Right atrium auricular region (tissue), 2 donors: ENCODE data around the gene RGL1. TPM values are rescaled to one million over a fixed set of nuclear protein-coding genes. Genes with fewer than 3 reads are reported as not detected.

Source experiments
- DNase-seq: peaks from one replicate; pipeline ENCODE4 v3.0.0-alpha.2; 2019; ENCODE audit warnings: low spot score
- H3K27ac ChIP-seq, 2 donors: fragments of 200-600 bp; sonication (generic); 1 replicate in 1 of 2; 2 replicates in 1 of 2; pipeline ENCODE4 v1.5.1; 2016 to 2019
- H3K27me3 ChIP-seq, 2 donors: fragments of 200-600 bp; sonication (generic); one replicate each; pipeline versions ENCODE4 v1.5.1 to v1.6.0; 2017 to 2019
- H3K36me3 ChIP-seq: fragments of 200-600 bp; sonication (generic); one replicate; pipeline ENCODE4 v1.5.1; 2016
- H3K4me1 ChIP-seq, 2 donors: fragments of 200-600 bp; sonication (generic); one replicate each; pipeline versions ENCODE4 v1.5.1 to v1.6.0; 2017 to 2019
- H3K4me3 ChIP-seq, 2 donors: fragments of 200-600 bp; sonication (generic); 1 replicate in 1 of 2; 2 replicates in 1 of 2; pipeline ENCODE4 v1.5.1; 2017 to 2019; ENCODE audit warnings: mild to moderate bottlenecking in 1 of 2, moderate library complexity in 1 of 2
- H3K9me3 ChIP-seq, 2 donors: fragments of 200-600 bp; sonication (generic); one replicate each; pipeline ENCODE4 v1.5.1; 2019
- CTCF ChIP-seq, 2 donors: fragments of 200-600 bp; sonication (generic); IDR thresholded peaks; one replicate each; pipeline ENCODE4 v1.5.1; 2019; ENCODE audit warnings: antibody characterized with exemption in 2 of 2
- total RNA-seq, 2 donors: library from RNA; depleted of rRNA; stranded (reverse); fragments of >200 nt; gene quantifications; one replicate each; pipeline ENCODE4 v1.1.0, GENCODE V29; 2016

Gene RGL1
- total RNA-seq, 2 donors from 2014 or later, result 14.9 to 22.7 TPM

GRCh38 chr1:183859831-183860230 is 54.9 kb downstream of the RGL1 start:
- H3K27me3 ChIP-seq, result no peaks in the 10 kb centered on the region
- no peak overlapping the region for H3K27ac ChIP-seq
- H3K4me1 ChIP-seq, result peaks cover 0 to 11% of the 10 kb centered on the region in 2 donors
- H3K9me3 ChIP-seq, result no peaks in the 10 kb centered on the region
- TF ChIP-seq CTCF (IDR thresholded peaks at IDR 0.05), result no peak
- H3K4me3 ChIP-seq, result no peak overlapping the region
- DNase-seq, result no peak
- peaks cover 7% of the 10 kb centered on the region for H3K36me3 ChIP-seq

GRCh38 chr1:183862967-183863366 is 58.0 kb downstream of the RGL1 start:
- no peak for DNase-seq
- no peak overlapping the region for H3K27ac ChIP-seq
- peaks cover 19% of the 10 kb centered on the region for H3K36me3 ChIP-seq
- no peaks in the 10 kb centered on the region for H3K27me3 ChIP-seq
- no peak for TF ChIP-seq CTCF (IDR thresholded peaks at IDR 0.05)
- H3K9me3 ChIP-seq, result no peaks in the 10 kb centered on the region
- H3K4me1 ChIP-seq, result peaks cover 0 to 5% of the 10 kb centered on the region in 2 donors
- H3K4me3 ChIP-seq, result no peak overlapping the region

GRCh38 chr1:183863852-183864251 is 58.9 kb downstream of the RGL1 start:
- no peaks in the 10 kb centered on the region for H3K9me3 ChIP-seq
- no peak overlapping the region for H3K27ac ChIP-seq
- peaks cover 19% of the 10 kb centered on the region for H3K36me3 ChIP-seq
- H3K4me3 ChIP-seq, result no peak overlapping the region
- H3K4me1 ChIP-seq, result no peaks in the 10 kb centered on the region
- DNase-seq, result no peak
- TF ChIP-seq CTCF (IDR thresholded peaks at IDR 0.05), result no peak
- H3K27me3 ChIP-seq, result no peaks in the 10 kb centered on the region

- TF ChIP-seq CTCF (IDR thresholded peaks at IDR 0.05), result no peak
- Histone ChIP-seq H3K4me1 (no peaks in the 10 kb centered on the region), H3K4me3 (no peak overlapping the region), H3K36me3 (peaks cover 19% of the 10 kb centered on the region), H3K27ac (no peak overlapping the region), H3K9me3 (no peaks in the 10 kb centered on the region), H3K27me3 (no peaks in the 10 kb centered on the region)
- no peak for DNase-seq
Observed at GRCh38 chr1:183864611-183865010, 59.7 kb downstream of the RGL1 start.

GRCh38 chr1:183869230-183869629 is 64.3 kb downstream of the RGL1 start:
- Histone ChIP-seq H3K9me3 (no peaks in the 10 kb centered on the region), H3K4me1 (peaks cover 0 to 39% of the 10 kb centered on the region in 2 donors), H3K36me3 (peaks cover 12% of the 10 kb centered on the region), H3K4me3 (no peak overlapping the region), H3K27ac (no peak overlapping the region), H3K27me3 (no peaks in the 10 kb centered on the region)
- no peak for DNase-seq
- no peak for TF ChIP-seq CTCF (IDR thresholded peaks at IDR 0.05)

GRCh38 chr1:183869664-183870063 is 64.7 kb downstream of the RGL1 start:
- Histone ChIP-seq H3K4me1 (peaks cover 0 to 44% of the 10 kb centered on the region in 2 donors), H3K36me3 (peaks cover 12% of the 10 kb centered on the region), H3K4me3 (no peak overlapping the region), H3K27ac (peak overlapping the region; percentile 71 to 72), H3K27me3 (no peaks in the 10 kb centered on the region), H3K9me3 (no peaks in the 10 kb centered on the region)
- TF ChIP-seq CTCF (IDR thresholded peaks at IDR 0.05), result no peak
- DNase-seq, result no peak
